HG03108 (cell line): ENCODE data around the gene COL13A1.

ENCODE experiments used
- ATAC-seq: cut with Tn5 transposase; IDR thresholded peaks from one replicate; pipeline ENCODE4 v1.9.1; 2021; ENCODE audit warnings: moderate library complexity; ENCODE audit not compliant: unreplicated experiment

COL13A1 gene

GRCh38 chr10:69996611-69997010 is 194.9 kb downstream of the COL13A1 start:
- ATAC-seq, result no peak

GRCh38 chr10:70000262-70000661 is 198.6 kb downstream of the COL13A1 start:
- ATAC-seq, result no peak

- ATAC-seq, result no peak
These were observed 205.6 kb downstream of the COL13A1 start for GRCh38 chr10:70007116-70007820.
